ENCODE results near the gene VSTM2A. TPM values are rescaled to one million over a fixed set of nuclear protein-coding genes. Genes with fewer than 3 reads are reported as not detected.

The VSTM2A gene
- polyA plus RNA-seq, 12 donors = 0.16 to 0.23 (median 0.18) TPM; not detected in 9

DNA sequence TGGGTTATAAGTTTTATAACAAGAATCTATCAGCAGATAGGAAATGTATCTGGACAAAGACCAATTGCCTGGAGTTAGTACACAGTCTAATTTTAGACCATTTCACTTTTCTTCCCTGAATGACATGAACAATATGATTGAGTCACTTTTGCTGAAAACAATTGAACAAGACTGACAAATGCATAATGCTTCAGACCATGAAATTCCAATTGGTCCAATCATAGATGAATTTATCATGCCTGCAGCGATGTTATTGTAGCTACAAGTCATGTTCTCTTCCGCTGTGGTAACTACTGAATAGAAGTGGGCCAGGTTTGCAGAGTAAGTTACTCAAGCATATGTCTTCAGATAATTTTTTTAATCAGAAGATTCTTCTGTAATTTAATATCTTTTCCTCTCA lies 73.4 kb downstream of the VSTM2A start:
- no peak for DNase-seq

Other genes with a start within 250 kb of the VSTM2A start
- gene SEC61G, start 216.8 kb downstream of the VSTM2A start, polyA plus RNA-seq (ENCODE audit: insufficient read length in 12 of 12) = 100 to 1,000 TPM in 10 of 12 donors, 10 to 100 TPM in 1, not detected in 1; 98.2 to 215 (median 157) TPM